ENCODE measurements around the gene RASD1. TPM values are rescaled to one million over a fixed set of nuclear protein-coding genes. Genes with fewer than 3 reads are reported as not detected.
"Not testable (repeated sequence)": the region's sequence is repeated elsewhere in the genome, so short reads cannot be mapped to it uniquely, and the experiment has no call there.

The RASD1 gene
- total RNA-seq, 1 experiment from 2014 or later = not detected

- CTCF ChIA-PET = no interaction called here
- H3K36me3 Mint-ChIP-seq (ENCODE audit: insufficient read depth, unreplicated experiment) = no peaks in the 10 kb centered on the region
- intact Hi-C loops (cut with micrococcal nuclease; ENCODE audit: unreplicated experiment) = no loop called here
These were observed 36.2 kb downstream of the RASD1 start for GRCh38 chr17:17460038-17460437.

DNA sequence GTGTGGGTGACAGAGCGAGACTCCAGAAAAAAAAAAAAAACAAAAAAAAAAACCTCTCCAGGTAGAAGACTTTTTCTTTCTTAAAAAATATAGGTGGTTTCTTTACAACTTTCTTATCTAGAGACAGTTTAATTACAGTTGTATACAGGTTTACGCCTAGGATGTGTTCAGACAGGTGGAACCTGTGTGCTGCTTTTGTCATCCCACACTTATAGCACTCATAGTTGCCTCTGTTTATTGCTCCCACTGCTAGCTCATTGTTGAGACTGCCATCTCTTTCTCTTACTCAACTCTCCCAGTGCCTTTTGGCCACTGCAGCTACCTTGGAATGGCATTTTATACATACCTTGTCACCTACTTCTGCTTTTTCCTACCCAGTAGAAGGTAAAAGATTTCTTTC is 38.5 kb downstream of the RASD1 start:
- Mint-ChIP-seq H3K9me3 (ENCODE audit: low read depth, unreplicated experiment) (peaks cover 5% of the 10 kb centered on the region), H3K36me3 (ENCODE audit: insufficient read depth, unreplicated experiment) (no peaks in the 10 kb centered on the region), H3K4me3 (ENCODE audit: low read depth, unreplicated experiment) (no peak overlapping the region), H3K4me1 (ENCODE audit: low read depth, unreplicated experiment) (no peaks in the 10 kb centered on the region), H3K27me3 (ENCODE audit: unreplicated experiment) (peaks cover 73% of the 10 kb centered on the region), H3K27ac (ENCODE audit: unreplicated experiment) (no peak overlapping the region)
- BruUV-seq (replicated peaks) = no TSS peak
- no peak for TF ChIP-seq CTCF (IDR thresholded peaks at IDR 0.05; ENCODE audit: unreplicated experiment)
- intact Hi-C loops (cut with micrococcal nuclease; ENCODE audit: unreplicated experiment) = no loop called here
- DNase-seq = no peak
- CTCF ChIA-PET = no interaction called here

More at GRCh38 chr17:17460038-17460437, 36.2 kb downstream of the RASD1 start:
- Mint-ChIP-seq H3K4me3 (ENCODE audit: low read depth, unreplicated experiment) (no peak overlapping the region), H3K27me3 (ENCODE audit: unreplicated experiment) (peaks cover 65% of the 10 kb centered on the region), H3K27ac (ENCODE audit: unreplicated experiment) (no peak overlapping the region), H3K9me3 (ENCODE audit: low read depth, unreplicated experiment) (peaks cover 5% of the 10 kb centered on the region), H3K4me1 (ENCODE audit: low read depth, unreplicated experiment) (no peaks in the 10 kb centered on the region)
- BruUV-seq (replicated peaks) = no TSS peak
- TF ChIP-seq CTCF (IDR thresholded peaks at IDR 0.05; ENCODE audit: unreplicated experiment) = no peak
- no peak for DNase-seq

DNA sequence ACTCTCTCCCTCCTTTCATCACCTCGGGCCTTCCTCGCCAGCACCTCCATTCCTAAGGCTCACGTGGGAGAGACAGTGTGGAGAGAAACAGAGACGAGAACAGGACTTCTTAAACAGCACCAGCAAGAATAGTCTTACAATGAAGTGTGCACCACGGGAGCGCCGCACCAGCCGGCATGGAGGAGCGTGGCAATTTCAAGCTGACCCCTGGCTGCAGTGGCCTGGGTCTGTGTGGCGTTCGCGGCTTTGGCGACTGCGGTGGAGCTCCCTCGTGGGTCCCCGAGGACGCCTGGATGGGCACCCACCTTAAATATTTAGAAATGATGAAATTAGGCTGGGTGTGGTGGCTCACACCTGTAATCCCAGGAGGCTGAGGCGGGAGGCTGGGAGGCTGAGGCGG is 39.9 kb downstream of the RASD1 start:
- Mint-ChIP-seq H3K4me3 (ENCODE audit: low read depth, unreplicated experiment) (no peak overlapping the region), H3K4me1 (ENCODE audit: low read depth, unreplicated experiment) (no peaks in the 10 kb centered on the region), H3K36me3 (ENCODE audit: insufficient read depth, unreplicated experiment) (no peaks in the 10 kb centered on the region), H3K27ac (ENCODE audit: unreplicated experiment) (no peak overlapping the region), H3K9me3 (ENCODE audit: low read depth, unreplicated experiment) (peaks cover 5% of the 10 kb centered on the region), H3K27me3 (ENCODE audit: unreplicated experiment) (peaks cover 73% of the 10 kb centered on the region)
- intact Hi-C loops (cut with micrococcal nuclease; ENCODE audit: unreplicated experiment) = no loop called here
- no TSS peak for BruUV-seq (replicated peaks)
- no peak for TF ChIP-seq CTCF (IDR thresholded peaks at IDR 0.05; ENCODE audit: unreplicated experiment)
- CTCF ChIA-PET = no interaction called here
- no peak for DNase-seq

DNA sequence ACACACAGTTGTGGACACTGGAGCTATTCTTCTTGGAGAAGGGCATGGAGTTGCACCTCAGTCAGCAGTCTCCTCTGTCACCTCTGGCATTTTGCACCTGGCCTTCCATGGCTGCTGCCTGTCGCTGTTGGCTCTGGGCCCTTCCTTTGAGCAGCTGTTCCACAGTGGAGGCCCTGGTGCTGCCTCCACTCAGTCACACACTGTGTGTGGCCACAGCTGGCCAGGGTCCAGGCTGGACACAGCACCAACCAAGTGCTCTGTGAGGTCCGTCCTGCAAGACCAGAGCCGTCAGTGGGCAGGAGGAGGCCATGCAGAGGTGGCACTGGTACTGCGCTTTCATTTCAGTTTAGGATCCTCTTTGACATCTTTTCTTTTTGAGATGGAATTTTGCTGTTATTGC is 41.0 kb downstream of the RASD1 start:
- BruUV-seq (replicated peaks) = no TSS peak
- DNase-seq = no peak
- Mint-ChIP-seq H3K27ac (ENCODE audit: unreplicated experiment) (no peak overlapping the region), H3K27me3 (ENCODE audit: unreplicated experiment) (peaks cover 73% of the 10 kb centered on the region), H3K4me1 (ENCODE audit: low read depth, unreplicated experiment) (no peaks in the 10 kb centered on the region), H3K9me3 (ENCODE audit: low read depth, unreplicated experiment) (peaks cover 3% of the 10 kb centered on the region), H3K4me3 (ENCODE audit: low read depth, unreplicated experiment) (no peak overlapping the region), H3K36me3 (ENCODE audit: insufficient read depth, unreplicated experiment) (no peaks in the 10 kb centered on the region)
- CTCF ChIA-PET = no interaction called here
- no peak for TF ChIP-seq CTCF (IDR thresholded peaks at IDR 0.05; ENCODE audit: unreplicated experiment)
- intact Hi-C loops (cut with micrococcal nuclease; ENCODE audit: unreplicated experiment) = no loop called here

- H3K4me3 Mint-ChIP-seq (ENCODE audit: low read depth, unreplicated experiment); H3K27ac Mint-ChIP-seq (ENCODE audit: unreplicated experiment); DNase-seq; CTCF ChIA-PET; intact Hi-C loops (cut with micrococcal nuclease; ENCODE audit: unreplicated experiment); H3K9me3 Mint-ChIP-seq (ENCODE audit: low read depth, unreplicated experiment); BruUV-seq (replicated peaks); H3K4me1 Mint-ChIP-seq (ENCODE audit: low read depth, unreplicated experiment); H3K36me3 Mint-ChIP-seq (ENCODE audit: insufficient read depth, unreplicated experiment): not testable (repeated sequence)
- peaks cover 73% of the 10 kb centered on the region for H3K27me3 Mint-ChIP-seq (ENCODE audit: unreplicated experiment)
These were observed 41.5 kb downstream of the RASD1 start for GRCh38 chr17:17454700-17455099.

Data from Calu3 (cell line).